DMS153 treated with DMSO at 0.1 percent for 48 hours (cell line): ENCODE data around the gene PLCH2.
A peak's percentile ranks its signal among the peaks of the same experiment; 100 is the strongest.

Experiments
- DNase-seq: peaks from one replicate; lab custom pipeline; 2025; ENCODE audit not compliant: unreplicated experiment; lab: John Stamatoyannopoulos, UW

PLCH2 gene

GRCh38 chr1:2526824-2527555 is 50.9 kb downstream of the PLCH2 start:
- no peak for DNase-seq

GRCh38 chr1:2527556-2527860 is 51.4 kb downstream of the PLCH2 start:
- no peak for DNase-seq

GRCh38 chr1:2528016-2528415 is 51.9 kb downstream of the PLCH2 start:
- no peak for DNase-seq

- DNase-seq = no peak
These were observed 52.5 kb downstream of the PLCH2 start for GRCh38 chr1:2528611-2528965.

- peak; percentile 51 for DNase-seq
These were observed 53.1 kb downstream of the PLCH2 start for GRCh38 chr1:2528966-2529783.

- DNase-seq = peak; percentile 84
These were observed 53.9 kb downstream of the PLCH2 start, which contains the start of gene HES5 for GRCh38 chr1:2529784-2530512. Gene HES5 (minus strand): TSS chr1:2530263. CDS start chr1:2530164, 99 bp downstream.

- peak; percentile 90 for DNase-seq
These were observed 54.6 kb downstream of the PLCH2 start for GRCh38 chr1:2530513-2531361.

GRCh38 chr1:2532485-2533160 is 56.5 kb downstream of the PLCH2 start:
- no peak for DNase-seq

GRCh38 chr1:2533365-2533764 is 57.3 kb downstream of the PLCH2 start:
- no peak for DNase-seq

GRCh38 chr1:2534315-2534686 is 58.2 kb downstream of the PLCH2 start:
- no peak for DNase-seq

- DNase-seq = peak; percentile 65
These were observed 58.8 kb downstream of the PLCH2 start for GRCh38 chr1:2534687-2535441.

- no peak for DNase-seq
These were observed 59.4 kb downstream of the PLCH2 start for GRCh38 chr1:2535455-2535854.

- DNase-seq = no peak
These were observed 59.9 kb downstream of the PLCH2 start for GRCh38 chr1:2535981-2536380.

GRCh38 chr1:2537784-2538115 is 61.7 kb downstream of the PLCH2 start:
- DNase-seq = no peak

GRCh38 chr1:2538376-2538775 is 62.3 kb downstream of the PLCH2 start:
- no peak for DNase-seq

GRCh38 chr1:2538872-2539271 is 62.8 kb downstream of the PLCH2 start:
- no peak for DNase-seq

- DNase-seq = no peak
These were observed 63.3 kb downstream of the PLCH2 start for GRCh38 chr1:2539312-2539907.

- DNase-seq = no peak
These were observed 64.9 kb downstream of the PLCH2 start for GRCh38 chr1:2540816-2541492.
